Neural progenitor cell (in vitro differentiated cells): ENCODE results near the gene CETN1. TPM values are rescaled to one million over a fixed set of nuclear protein-coding genes. Genes with fewer than 3 reads are reported as not detected.

ENCODE experiments used
- DNase-seq: peaks from one replicate; pipeline ENCODE4 v3.0.0-alpha.2; 2016; ENCODE audit warnings: low spot score
- H2AFZ ChIP-seq: fragments of 200-600 bp; sonication (generic); replicated peaks from 2 replicates; pipeline ENCODE4 v1.6.1; 2016; ENCODE audit warnings: antibody characterized with exemption
- H3F3A ChIP-seq: fragments of 200-600 bp; sonication (generic); 2 replicates; pipeline ENCODE4 v1.6.1; 2016; ENCODE audit warnings: antibody characterized with exemption, low read depth
- H3K27ac ChIP-seq: fragments of 200-600 bp; sonication (generic); 2 replicates; pipeline ENCODE4 v1.5.1; 2016; ENCODE audit warnings: mild to moderate bottlenecking
- H3K27me3 ChIP-seq: fragments of 200-600 bp; sonication (generic); 2 replicates; pipeline ENCODE4 v1.6.1; 2016; ENCODE audit warnings: mild to moderate bottlenecking, moderate library complexity
- H3K36me3 ChIP-seq: fragments of 200-600 bp; sonication (generic); 2 replicates; pipeline ENCODE4 v1.5.1; 2016
- H3K4me1 ChIP-seq: fragments of 200-600 bp; sonication (generic); 2 replicates; pipeline ENCODE4 v1.6.1; 2016; ENCODE audit warnings: mixed run types
- H3K4me2 ChIP-seq: fragments of 200-600 bp; sonication (generic); 2 replicates; pipeline ENCODE4 v1.6.1; 2016
- H3K4me3 ChIP-seq: fragments of 200-600 bp; sonication (generic); 2 replicates; pipeline ENCODE4 v1.5.1; 2016
- H3K79me2 ChIP-seq: fragments of 200-600 bp; sonication (generic); 2 replicates; pipeline ENCODE4 v1.6.1; 2016; ENCODE audit warnings: low read depth
- H3K9ac ChIP-seq: fragments of 200-600 bp; sonication (generic); 2 replicates; pipeline ENCODE4 v1.6.1; 2016
- H3K9me3 ChIP-seq: fragments of 200-600 bp; sonication (generic); 2 replicates; pipeline ENCODE4 v1.5.1; 2016; ENCODE audit warnings: low read depth
- H4K20me1 ChIP-seq: fragments of 200-600 bp; sonication (generic); 2 replicates; pipeline ENCODE4 v1.6.1; 2016; ENCODE audit warnings: low read depth
- H3K27ac Mint-ChIP-seq: 3 replicates; pipeline ENCODE4 v1.8.0; 2021; ENCODE audit warnings: mixed read lengths
- H3K27me3 Mint-ChIP-seq: 2 replicates; pipeline ENCODE4 v1.8.0; 2022; ENCODE audit warnings: low read depth, mild to moderate bottlenecking, inconsistent platforms, moderate library complexity, mixed read lengths; ENCODE audit not compliant: insufficient read depth
- H3K36me3 Mint-ChIP-seq: 3 replicates; pipeline ENCODE4 v1.8.0; 2021; ENCODE audit warnings: mixed read lengths
- H3K4me1 Mint-ChIP-seq: 3 replicates; pipeline ENCODE4 v1.8.0; 2021; ENCODE audit warnings: mixed read lengths
- H3K4me3 Mint-ChIP-seq: 3 replicates; pipeline ENCODE4 v1.8.0; 2021; ENCODE audit warnings: mild to moderate bottlenecking, moderate library complexity, mixed read lengths
- H3K9me3 Mint-ChIP-seq: 3 replicates; pipeline ENCODE4 v1.8.0; 2020; ENCODE audit warnings: mixed read lengths
- CTCF ChIP-seq: fragments of 200-600 bp; sonication (generic); IDR thresholded peaks from 2 replicates; pipeline ENCODE4 v1.5.1; 2017; ENCODE audit warnings: antibody characterized with exemption, mild to moderate bottlenecking
- EZH2 ChIP-seq: fragments of 200-600 bp; sonication (generic); IDR thresholded peaks from 2 replicates; pipeline ENCODE4 v1.6.1; 2017; ENCODE audit warnings: antibody characterized with exemption, mild to moderate bottlenecking, moderate library complexity
- EZH2phosphoT487 ChIP-seq: fragments of 200-600 bp; sonication (generic); IDR thresholded peaks from 2 replicates; pipeline ENCODE4 v1.6.1; 2017; ENCODE audit warnings: antibody characterized with exemption
- total RNA-seq: library from RNA; depleted of rRNA; stranded (reverse); fragments of >200 nt; gene quantifications from 2 replicates; pipeline ENCODE4 v1.2.3, GENCODE V29; 2015; ENCODE audit warnings: low replicate concordance

The CETN1 gene
- total RNA-seq, 1 donor from 2014 or later = not detected

- DNase-seq = no peak
- Histone ChIP-seq H3K9ac (no peak overlapping the region), H3K79me2 (no peaks in the 10 kb centered on the region), H2AFZ (no peak overlapping the region), H3K36me3 (no peaks in the 10 kb centered on the region), H3K27me3 (no peaks in the 10 kb centered on the region), H3F3A (no peaks in the 10 kb centered on the region), H4K20me1 (no peaks in the 10 kb centered on the region), H3K4me1 (no peaks in the 10 kb centered on the region), H3K9me3 (no peaks in the 10 kb centered on the region), H3K27ac (no peak overlapping the region), H3K4me2 (no peak overlapping the region), H3K4me3 (no peak overlapping the region)
- Mint-ChIP-seq H3K27me3 (peaks cover 4% of the 10 kb centered on the region), H3K27ac (no peak overlapping the region), H3K4me1 (peaks cover 10% of the 10 kb centered on the region), H3K9me3 (peaks cover 17% of the 10 kb centered on the region), H3K4me3 (no peak overlapping the region), H3K36me3 (peaks cover 2% of the 10 kb centered on the region)
- TF ChIP-seq EZH2 = no peak
- TF ChIP-seq EZH2phosphoT487 = no peak
- no peak for TF ChIP-seq CTCF
Measured at GRCh38 chr18:582465-582864, 2.3 kb downstream of the CETN1 start.

- H3K9ac ChIP-seq = no peak overlapping the region
- H3K36me3 ChIP-seq = no peaks in the 10 kb centered on the region
- H3K27me3 ChIP-seq = peaks cover 19% of the 10 kb centered on the region
- Mint-ChIP-seq H3K9me3 (peaks cover 6% of the 10 kb centered on the region), H3K27ac (no peak overlapping the region), H3K4me1 (peaks cover 16% of the 10 kb centered on the region), H3K4me3 (no peak overlapping the region), H3K36me3 (no peaks in the 10 kb centered on the region), H3K27me3 (peaks cover 12% of the 10 kb centered on the region)
- peaks cover 5% of the 10 kb centered on the region for H3K9me3 ChIP-seq
- no peak for DNase-seq
- no peak overlapping the region for H3K4me2 ChIP-seq
- peaks cover 7% of the 10 kb centered on the region for H3F3A ChIP-seq
- H3K27ac ChIP-seq = no peak overlapping the region
- H3K4me3 ChIP-seq = no peak overlapping the region
- TF ChIP-seq EZH2 (no peak), CTCF (no peak), EZH2phosphoT487 (no peak)
- no peak overlapping the region for H2AFZ ChIP-seq
- no peaks in the 10 kb centered on the region for H3K79me2 ChIP-seq
- H4K20me1 ChIP-seq = no peaks in the 10 kb centered on the region
- no peaks in the 10 kb centered on the region for H3K4me1 ChIP-seq
Measured at GRCh38 chr18:595068-595467, 14.9 kb downstream of the CETN1 start.

- DNase-seq = no peak
- no peak overlapping the region for H3K4me3 ChIP-seq
- no peaks in the 10 kb centered on the region for H3K4me1 ChIP-seq
- Mint-ChIP-seq H3K9me3 (peaks cover 2% of the 10 kb centered on the region), H3K4me1 (peaks cover 16% of the 10 kb centered on the region), H3K4me3 (no peak overlapping the region), H3K36me3 (no peaks in the 10 kb centered on the region), H3K27ac (no peak overlapping the region), H3K27me3 (peaks cover 12% of the 10 kb centered on the region)
- no peaks in the 10 kb centered on the region for H4K20me1 ChIP-seq
- no peaks in the 10 kb centered on the region for H3K79me2 ChIP-seq
- no peak overlapping the region for H3K9ac ChIP-seq
- no peaks in the 10 kb centered on the region for H3K36me3 ChIP-seq
- peaks cover under 1% of the 10 kb centered on the region for H3K9me3 ChIP-seq
- H3K27ac ChIP-seq = no peak overlapping the region
- peaks cover 19% of the 10 kb centered on the region for H3K27me3 ChIP-seq
- no peak overlapping the region for H3K4me2 ChIP-seq
- H3F3A ChIP-seq = peaks cover 7% of the 10 kb centered on the region
- TF ChIP-seq CTCF (no peak), EZH2 (no peak), EZH2phosphoT487 (no peak)
- no peak overlapping the region for H2AFZ ChIP-seq
Measured at GRCh38 chr18:595571-595970, 15.4 kb downstream of the CETN1 start.
